GM21737 (cell line): Measurements from ENCODE around the gene TMEM168.
"Not testable (repeated sequence)": the region's sequence is repeated elsewhere in the genome, so short reads cannot be mapped to it uniquely, and the experiment has no call there.

Experiments
- ATAC-seq: cut with Tn5 transposase; IDR thresholded peaks from one replicate; pipeline ENCODE4 v1.9.1; 2021; ENCODE audit warnings: mild to moderate bottlenecking, moderate library complexity; ENCODE audit not compliant: unreplicated experiment

Gene TMEM168

GRCh38 chr7:112781558-112781957 is 8.6 kb downstream of the TMEM168 start:
- no peak for ATAC-seq

- no peak for ATAC-seq
Measured at GRCh38 chr7:112781110-112781509, 9.1 kb downstream of the TMEM168 start.

GRCh38 chr7:112779667-112780066 is 10.5 kb downstream of the TMEM168 start:
- no peak for ATAC-seq

GRCh38 chr7:112777406-112777805 is 12.8 kb downstream of the TMEM168 start:
- ATAC-seq: no peak

- ATAC-seq: no peak
Measured at GRCh38 chr7:112771166-112771565, 19.0 kb downstream of the TMEM168 start.

GRCh38 chr7:112770051-112770450 is 20.1 kb downstream of the TMEM168 start:
- no peak for ATAC-seq

- no peak for ATAC-seq
Measured at GRCh38 chr7:112765105-112765504, 25.1 kb downstream of the TMEM168 start.

GRCh38 chr7:112763996-112764395 is 26.2 kb downstream of the TMEM168 start:
- ATAC-seq: no peak

GRCh38 chr7:112763298-112763697 is 26.9 kb downstream of the TMEM168 start:
- no peak for ATAC-seq

GRCh38 chr7:112759905-112760304 is 30.3 kb downstream of the TMEM168 start:
- no peak for ATAC-seq

- ATAC-seq: no peak
Measured at GRCh38 chr7:112757337-112757736, 32.9 kb downstream of the TMEM168 start.

GRCh38 chr7:112753298-112753697 is 36.9 kb downstream of the TMEM168 start:
- ATAC-seq: no peak

GRCh38 chr7:112752576-112752975 is 37.6 kb downstream of the TMEM168 start:
- ATAC-seq: no peak

- no peak for ATAC-seq
Measured at GRCh38 chr7:112749775-112750174, 40.4 kb downstream of the TMEM168 start.

- no peak for ATAC-seq
Measured at GRCh38 chr7:112748381-112748780, 41.8 kb downstream of the TMEM168 start.

GRCh38 chr7:112745635-112746034 is 44.6 kb downstream of the TMEM168 start:
- no peak for ATAC-seq

- ATAC-seq: no peak
Measured at GRCh38 chr7:112744818-112745217, 45.4 kb downstream of the TMEM168 start.

GRCh38 chr7:112743811-112744210 is 46.4 kb downstream of the TMEM168 start:
- ATAC-seq: no peak

GRCh38 chr7:112740667-112741066 is 49.5 kb downstream of the TMEM168 start:
- no peak for ATAC-seq

- ATAC-seq: no peak
Measured at GRCh38 chr7:112739436-112740180, 50.6 kb downstream of the TMEM168 start.

- no peak for ATAC-seq
Measured at GRCh38 chr7:112735261-112735660, 54.9 kb downstream of the TMEM168 start.

- not testable (repeated sequence) for ATAC-seq
Measured at GRCh38 chr7:112731324-112731723, 58.9 kb downstream of the TMEM168 start.

GRCh38 chr7:112726076-112726475 is 64.1 kb downstream of the TMEM168 start:
- ATAC-seq: no peak
